RPMI8226 (cell line): ENCODE results near the gene KCP.

Experiments
- DNase-seq: peaks from one replicate; pipeline ENCODE4 v3.0.0-alpha.2; 2015

KCP gene

GRCh38 chr7:128885370-128886187, 24.9 kb downstream of the KCP start:
- DNase-seq, result no peak

GRCh38 chr7:128884561-128885369, 25.7 kb downstream of the KCP start:
- DNase-seq, result no peak

GRCh38 chr7:128883622-128884448, 26.7 kb downstream of the KCP start:
- peak; percentile 90 for DNase-seq

- DNase-seq, result no peak
Observed at GRCh38 chr7:128882134-128882533, 28.4 kb downstream of the KCP start.

GRCh38 chr7:128881458-128882125, 28.9 kb downstream of the KCP start:
- no peak for DNase-seq

GRCh38 chr7:128880791-128881457, 29.6 kb downstream of the KCP start:
- no peak for DNase-seq

GRCh38 chr7:128879939-128880746, 30.4 kb downstream of the KCP start:
- no peak for DNase-seq

GRCh38 chr7:128879461-128879938, 31.0 kb downstream of the KCP start:
- DNase-seq, result no peak

- DNase-seq, result no peak
Observed at GRCh38 chr7:128878226-128879105, 32.0 kb downstream of the KCP start.

- DNase-seq, result no peak
Observed at GRCh38 chr7:128877756-128878120, 32.8 kb downstream of the KCP start.

GRCh38 chr7:128876978-128877755, 33.3 kb downstream of the KCP start:
- no peak for DNase-seq

GRCh38 chr7:128876586-128876977, 33.9 kb downstream of the KCP start:
- DNase-seq, result no peak

- no peak for DNase-seq
Observed at GRCh38 chr7:128876127-128876526, 34.4 kb downstream of the KCP start.

GRCh38 chr7:128875523-128875948, 35.0 kb downstream of the KCP start:
- no peak for DNase-seq

GRCh38 chr7:128874140-128875031, 36.1 kb downstream of the KCP start:
- no peak for DNase-seq

GRCh38 chr7:128873234-128873633, 37.3 kb downstream of the KCP start:
- no peak for DNase-seq

- no peak for DNase-seq
Observed at GRCh38 chr7:128872394-128872824, 38.1 kb downstream of the KCP start.

GRCh38 chr7:128871050-128871449, 39.5 kb downstream of the KCP start:
- DNase-seq, result no peak
